K562 (cell line): ENCODE data around the gene ST7. TPM values are rescaled to one million over a fixed set of nuclear protein-coding genes. Genes with fewer than 3 reads are reported as not detected.
A peak's percentile ranks its signal among the peaks of the same experiment; 100 is the strongest.

Experiments used
- BRF2 ChIP-seq: IDR thresholded peaks from 3 replicates; pipeline ENCODE4 v1.6.1; 2011; ENCODE audit warnings: borderline replicate concordance, mild to moderate bottlenecking; ENCODE audit not compliant: insufficient read length, insufficient read depth
- FOSL1 ChIP-seq: fragments of 200-800 bp; sonication (Bioruptor generic); conservative IDR thresholded peaks from 2 replicates; pipeline ENCODE4 v1.6.1; 2016; ENCODE audit warnings: missing genetic modification characterization, missing compliant biosample characterization
- FOXA3 ChIP-seq, 2 experiments: fragments of 450-650 bp in 1 of 2; sonication (generic) in 1 of 2; formaldehyde crosslinking; IDR thresholded peaks in 1 of 2; conservative IDR thresholded peaks in 1 of 2; 2 replicates each; pipeline versions ENCODE4 v1.4.0 to v1.8.0; 2020 to 2022; ENCODE audit warnings: mild to moderate bottlenecking in 2 of 2, missing genetic modification reagents in 1 of 2
- GATA2 ChIP-seq: sonication (generic); formaldehyde crosslinking; IDR thresholded peaks from 2 replicates; pipeline ENCODE4 v1.4.0; 2020; ENCODE audit warnings: mild to moderate bottlenecking, missing genetic modification reagents
- HMG20A ChIP-seq: fragments of 450-650 bp; formaldehyde crosslinking; conservative IDR thresholded peaks from 2 replicates; pipeline ENCODE4 v1.4.0; 2020; ENCODE audit warnings: mild to moderate bottlenecking, mixed read lengths
- HNRNPL ChIP-seq: fragments of 200-400 bp; formaldehyde crosslinking; IDR thresholded peaks from 2 replicates; pipeline ENCODE4 v1.6.1; 2017; ENCODE audit warnings: low read depth, mild to moderate bottlenecking, low read length
- ID3 ChIP-seq, 2 experiments: fragments of 250-450 bp in 1 of 2; fragments of 450-650 bp in 1 of 2; sonication (Bioruptor Pico) in 1 of 2; IDR thresholded peaks; 2 replicates each; pipeline versions ENCODE4 v1.6.1 to v1.8.0; 2016 to 2021; ENCODE audit warnings: mild to moderate bottlenecking in 2 of 2, moderate library complexity in 2 of 2, missing compliant biosample characterization in 1 of 2, missing genetic modification characterization in 1 of 2
- JUNB ChIP-seq: fragments of 450-650 bp; formaldehyde crosslinking; conservative IDR thresholded peaks from 2 replicates; pipeline ENCODE4 v1.4.0; 2020; ENCODE audit warnings: mild to moderate bottlenecking
- KDM4B ChIP-seq, 2 experiments: fragments of 450-650 bp in 1 of 2; sonication (generic) in 1 of 2; IDR thresholded peaks; 2 replicates each; pipeline ENCODE4 v1.6.1; 2016 to 2017; ENCODE audit warnings: borderline replicate concordance in 2 of 2, antibody characterized with exemption in 1 of 2, low read depth in 1 of 2, mild to moderate bottlenecking in 1 of 2
- KLF10 ChIP-seq: fragments of 250-450 bp; sonication (Bioruptor Pico); IDR thresholded peaks from 2 replicates; pipeline ENCODE4 v1.6.1; 2021; ENCODE audit warnings: matching md5 sums
- MAFK ChIP-seq: IDR thresholded peaks from 2 replicates; pipeline ENCODE4 v1.6.1; 2011; ENCODE audit warnings: low read length, improper control_type of control experiment
- MCM5 ChIP-seq: fragments of 450-650 bp; IDR thresholded peaks from 2 replicates; pipeline ENCODE4 v1.6.1; 2016; ENCODE audit warnings: low read depth
- NFYB ChIP-seq: IDR thresholded peaks from 2 replicates; pipeline ENCODE4 v1.6.1; 2011; ENCODE audit warnings: mild to moderate bottlenecking, moderate library complexity; ENCODE audit not compliant: insufficient read length; ENCODE audit errors: extremely low read depth
- RUNX1 ChIP-seq: sonication (generic); IDR thresholded peaks from 2 replicates; pipeline ENCODE4 v1.6.1; 2016; ENCODE audit warnings: antibody characterized with exemption, low read depth
- TARDBP ChIP-seq: fragments of 450-650 bp; IDR thresholded peaks from 2 replicates; pipeline ENCODE4 v1.6.1; 2016
- THRB ChIP-seq: fragments of 450-650 bp; formaldehyde crosslinking; conservative IDR thresholded peaks from 2 replicates; pipeline ENCODE4 v1.4.0; 2022; ENCODE audit warnings: mild to moderate bottlenecking, missing genetic modification characterization
- XRCC3 ChIP-seq: fragments of 450-650 bp; IDR thresholded peaks from 2 replicates; pipeline ENCODE4 v1.6.1; 2017; ENCODE audit warnings: mild to moderate bottlenecking, moderate library complexity
- YBX1 ChIP-seq: fragments of 450-650 bp; IDR thresholded peaks from 2 replicates; pipeline ENCODE4 v1.7.1; 2016; ENCODE audit warnings: mild to moderate bottlenecking
- ZNF133 ChIP-seq: fragments of 250-450 bp; sonication (Bioruptor Pico); IDR thresholded peaks from 2 replicates; pipeline ENCODE4 v1.4.0; 2020; ENCODE audit warnings: mild to moderate bottlenecking
- ZNF512 ChIP-seq: IDR thresholded peaks from 2 replicates; pipeline ENCODE4 v1.6.1; 2016; ENCODE audit warnings: missing genetic modification characterization, missing compliant biosample characterization
- ZNF639 ChIP-seq, 2 experiments: fragments of 200-800 bp in 1 of 2; sonication (Bioruptor generic) in 1 of 2; sonication (generic) in 1 of 2; formaldehyde crosslinking in 1 of 2; IDR thresholded peaks in 1 of 2; conservative IDR thresholded peaks in 1 of 2; 2 replicates each; pipeline versions ENCODE4 v1.5.0 to v1.6.1; 2016 to 2020; ENCODE audit warnings: missing compliant biosample characterization in 1 of 2, missing genetic modification characterization in 1 of 2, missing genetic modification reagents in 1 of 2
- ZNF780A ChIP-seq: fragments of 250-450 bp; sonication (Bioruptor Pico); IDR thresholded peaks from 2 replicates; pipeline ENCODE4 v1.5.0; 2021; ENCODE audit warnings: mild to moderate bottlenecking
- polyA plus RNA-seq, 8 experiments: library from polyadenylated mRNA; depleted of rRNA in 4 of 8; stranded (reverse) in 5 of 8; unstranded in 3 of 8; fragments of >200 nt; fragmentation: Nextera tagmentation in 2 of 8; fragmentation: Illumina TruSeq in 1 of 8; extraction: Ambion mirVana in 2 of 8; extraction: Trizol in 1 of 8; gene quantifications; 2 replicates each; pipeline versions ENCODE4 v1.2.1 to v1.2.3, GENCODE V29; 2011 to 2014; ENCODE audit warnings: inconsistent platforms in 1 of 8, missing spikeins in 1 of 8
- total RNA-seq, 7 experiments: library from RNA; depleted of rRNA in 6 of 7; stranded (reverse); fragments of >200 nt in 6 of 7; fragmentation: Illumina TruSeq in 2 of 7; extraction: Trizol in 2 of 7; gene quantifications; 2 replicates each; pipeline versions ENCODE4 v1.2.1 to v1.2.3, GENCODE V29; 2011 to 2021; ENCODE audit warnings: low replicate concordance in 1 of 7

ST7 gene
- total and polyA plus RNA-seq, 9 of the 15 experiments (the other 6 are each of a cell fraction or from before 2014, with no cell fraction given), result 23.9 to 56.3 (median 36.9) TPM

GRCh38 chr7:117019786-117020590, 66.7 kb downstream of the ST7 start (continued):
- 0 out of 2 replicates have a peak, but pooled peaks have one; percentile 54 for TF ChIP-seq JUNB (CRISPR knock-in tag)
- TF ChIP-seq MCM5, result no peak
- no peak for TF ChIP-seq NFYB
- no peak for TF ChIP-seq KLF10 (CRISPR knock-in tag)
- no peak for TF ChIP-seq HMG20A
- TF ChIP-seq KDM4B (IDR thresholded peaks at IDR 0.05; ENCODE audit: borderline replicate concordance in 2 of 2, low read depth in 1 of 2), result no peak
- no peak for TF ChIP-seq ID3 (CRISPR knock-in tag; IDR thresholded peaks at IDR 0.05)
- TF ChIP-seq ID3 (tag; IDR thresholded peaks at IDR 0.05), result no peak
- no peak for TF ChIP-seq XRCC3
- TF ChIP-seq YBX1, result no peak
- TF ChIP-seq ZNF133, result no peak
- no peak for TF ChIP-seq GATA2
- TF ChIP-seq FOSL1 (tag), result peak; percentile 24; the same call in 1 of the 2 replicates
- TF ChIP-seq RUNX1, result no peak
- no peak for TF ChIP-seq BRF2
- TF ChIP-seq THRB, result no peak
- TF ChIP-seq ZNF512 (tag), result no peak
- TF ChIP-seq ZNF639 (CRISPR knock-in tag; conservative IDR thresholded peaks at IDR 0.05 in 1 of 2, IDR thresholded peaks at IDR 0.05 in 1 of 2), result no peak
- peak; percentile 65; the same call in 1 of the 2 replicates for TF ChIP-seq TARDBP
- TF ChIP-seq MAFK, result no peak
- no peak for TF ChIP-seq FOXA3 (CRISPR knock-in tag; conservative IDR thresholded peaks at IDR 0.05 in 1 of 2, IDR thresholded peaks at IDR 0.05 in 1 of 2)
- TF ChIP-seq HNRNPL, result no peak
- no peak for TF ChIP-seq ZNF780A
